ENCODE results near the gene OSTC.

The OSTC gene

DNA sequence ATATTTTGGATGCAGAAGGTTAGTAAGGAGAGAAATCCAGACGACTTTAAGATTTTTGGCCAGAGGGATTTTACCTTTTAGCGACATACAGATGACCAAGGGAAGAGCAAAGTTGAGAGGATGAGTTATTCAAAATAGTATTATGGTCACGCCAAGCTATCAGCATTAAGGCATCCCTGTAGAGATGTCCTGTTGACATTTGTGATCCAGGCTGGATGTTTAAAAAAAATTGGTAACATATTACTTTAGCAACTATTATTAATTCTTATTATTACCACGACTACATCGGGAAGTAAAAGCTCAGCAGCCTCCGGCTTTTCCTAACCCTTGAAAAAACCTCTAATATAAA lies 562 bp upstream of the OSTC start:
- DNase-seq (ENCODE audit: insufficient read length, low spot score) (no peak), FAIRE-seq (no peak)

DNA sequence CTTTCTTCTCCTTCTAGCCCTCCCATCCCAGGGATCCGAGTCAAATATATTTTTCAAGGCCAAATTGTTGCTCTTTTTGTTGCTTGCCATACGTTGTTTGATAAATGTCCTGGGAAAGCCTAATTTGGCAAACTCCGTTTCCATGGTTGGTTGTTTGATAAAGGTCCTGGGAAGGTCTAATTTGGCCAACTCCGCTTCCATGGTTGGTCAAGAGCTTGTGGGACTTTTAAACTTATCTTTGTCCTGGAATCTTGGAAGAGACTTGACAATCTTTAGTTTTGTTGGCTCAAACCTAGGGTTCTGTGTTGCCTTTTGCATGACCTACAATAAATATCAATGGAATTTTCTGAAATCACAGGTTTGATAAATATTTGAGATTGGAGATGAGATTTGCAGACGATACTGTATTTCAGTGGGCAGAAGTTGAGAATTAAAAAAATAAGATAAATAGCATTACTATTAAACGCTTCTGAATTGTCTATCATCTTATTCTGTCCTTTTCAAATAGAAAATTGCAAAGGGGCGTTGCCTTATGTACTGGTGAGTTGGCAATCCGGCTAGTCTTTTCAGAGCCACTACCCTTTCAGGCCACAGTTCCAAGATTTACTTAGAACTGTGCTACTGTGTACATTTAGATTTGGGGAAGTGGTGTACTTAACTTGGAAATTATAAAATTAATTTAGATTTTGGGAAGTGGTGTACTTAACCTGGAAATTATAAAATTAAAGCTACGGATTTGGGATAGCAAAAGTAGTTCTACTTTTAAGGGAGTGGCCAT lies 804 bp downstream of the OSTC start:
- no peak for DNase-seq (ENCODE audit: insufficient read length, low spot score)
- TF ChIP-seq, protein P1, sequence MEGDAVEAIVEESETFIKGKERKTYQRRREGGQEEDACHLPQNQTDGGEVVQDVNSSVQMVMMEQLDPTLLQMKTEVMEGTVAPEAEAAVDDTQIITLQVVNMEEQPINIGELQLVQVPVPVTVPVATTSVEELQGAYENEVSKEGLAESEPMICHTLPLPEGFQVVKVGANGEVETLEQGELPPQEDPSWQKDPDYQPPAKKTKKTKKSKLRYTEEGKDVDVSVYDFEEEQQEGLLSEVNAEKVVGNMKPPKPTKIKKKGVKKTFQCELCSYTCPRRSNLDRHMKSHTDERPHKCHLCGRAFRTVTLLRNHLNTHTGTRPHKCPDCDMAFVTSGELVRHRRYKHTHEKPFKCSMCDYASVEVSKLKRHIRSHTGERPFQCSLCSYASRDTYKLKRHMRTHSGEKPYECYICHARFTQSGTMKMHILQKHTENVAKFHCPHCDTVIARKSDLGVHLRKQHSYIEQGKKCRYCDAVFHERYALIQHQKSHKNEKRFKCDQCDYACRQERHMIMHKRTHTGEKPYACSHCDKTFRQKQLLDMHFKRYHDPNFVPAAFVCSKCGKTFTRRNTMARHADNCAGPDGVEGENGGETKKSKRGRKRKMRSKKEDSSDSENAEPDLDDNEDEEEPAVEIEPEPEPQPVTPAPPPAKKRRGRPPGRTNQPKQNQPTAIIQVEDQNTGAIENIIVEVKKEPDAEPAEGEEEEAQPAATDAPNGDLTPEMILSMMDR (IDR thresholded peaks at IDR 0.05; ENCODE audit: insufficient read depth, missing control alignments), result no peak
- FAIRE-seq, result peak; percentile 69

More for the DNA sequence above, 562 bp upstream of the OSTC start:
- TF ChIP-seq, protein P1 (IDR thresholded peaks at IDR 0.05; ENCODE audit: insufficient read depth, missing control alignments), result no peak

DNA sequence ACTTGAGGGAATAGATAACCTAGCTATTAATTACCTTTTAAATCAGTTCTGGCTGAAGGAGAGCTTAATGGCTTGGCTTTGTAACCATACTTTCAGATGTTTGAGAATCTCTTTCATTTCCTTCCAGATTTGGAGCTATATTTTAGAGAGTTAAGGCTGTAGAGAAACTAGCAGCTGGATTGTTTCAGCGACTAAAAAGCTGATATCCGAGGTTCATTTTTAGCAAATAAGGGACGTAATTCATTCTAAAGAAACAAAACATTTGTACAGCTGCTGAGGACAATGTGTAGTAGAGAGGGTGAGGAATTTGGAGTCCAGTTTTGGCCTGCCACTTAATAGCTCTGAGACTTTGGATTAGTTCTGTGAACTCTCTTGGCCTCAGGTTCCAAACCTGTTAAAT lies 12.2 kb downstream of the OSTC start:
- TF ChIP-seq, protein P1 (IDR thresholded peaks at IDR 0.05; ENCODE audit: insufficient read depth, missing control alignments), result no peak
- FAIRE-seq, result no peak

DNA sequence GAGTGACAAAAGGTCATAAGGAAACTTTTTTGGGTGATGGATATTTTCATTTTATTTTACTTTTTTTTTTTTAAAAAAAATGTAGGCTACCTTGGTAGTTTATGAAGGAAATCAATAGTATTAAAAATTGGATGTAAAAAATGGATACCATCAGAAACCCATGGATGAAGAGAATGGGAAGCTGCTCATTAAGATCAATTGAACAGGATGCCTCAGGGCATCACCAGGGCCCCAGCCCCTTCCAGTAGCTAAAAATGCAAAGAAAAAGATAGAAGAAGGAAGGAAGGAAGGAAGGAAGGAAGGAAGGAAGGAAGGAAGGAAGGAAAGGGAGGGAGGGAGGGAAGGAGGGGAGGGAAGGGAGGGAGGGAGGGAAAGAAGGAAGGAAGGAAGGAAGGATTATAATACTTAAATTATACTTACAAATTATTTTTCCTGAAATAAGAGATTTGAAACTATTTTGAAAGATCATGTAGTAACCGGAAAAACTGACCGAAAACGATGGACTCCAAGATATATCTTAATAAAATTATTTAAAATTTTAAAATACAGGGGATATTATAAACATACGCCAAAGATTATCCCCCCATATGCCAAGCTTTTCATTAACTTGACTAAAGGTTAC lies 24.1 kb downstream of the OSTC start:
- TF ChIP-seq, protein P1 (IDR thresholded peaks at IDR 0.05; ENCODE audit: insufficient read depth, missing control alignments), result no peak
- FAIRE-seq, result no peak
- DNase-seq (ENCODE audit: insufficient read length, low spot score), result no peak

More for the DNA sequence above, 12.2 kb downstream of the OSTC start:
- DNase-seq (ENCODE audit: insufficient read length, low spot score), result no peak

DNA sequence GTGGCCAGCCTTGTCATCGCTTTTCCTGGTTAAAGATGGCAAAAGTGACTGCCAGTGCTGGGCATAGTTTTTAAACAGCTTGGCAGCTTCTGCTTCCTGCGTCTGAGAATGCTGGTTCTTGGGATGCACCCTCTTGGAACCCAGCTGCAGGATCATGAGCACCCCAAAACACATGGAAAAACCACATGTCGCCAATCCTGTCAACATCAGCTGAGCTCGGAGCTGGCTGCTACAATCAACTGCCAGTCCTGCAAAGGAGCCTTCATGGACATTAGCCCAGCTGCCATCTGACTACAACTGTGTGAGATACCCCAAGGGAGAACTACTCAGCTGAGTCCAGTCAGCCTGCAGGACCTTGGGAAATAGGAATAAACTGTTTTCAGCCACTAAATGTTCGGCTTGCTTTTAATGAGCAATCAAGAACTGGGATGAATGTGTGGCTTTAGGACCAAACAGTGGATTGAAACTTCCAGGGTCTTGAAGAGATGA lies 31.0 kb downstream of the OSTC start:
- DNase-seq (ENCODE audit: insufficient read length, low spot score) (no peak), FAIRE-seq (no peak)
- TF ChIP-seq, protein P1 (IDR thresholded peaks at IDR 0.05; ENCODE audit: insufficient read depth, missing control alignments), result no peak

DNA sequence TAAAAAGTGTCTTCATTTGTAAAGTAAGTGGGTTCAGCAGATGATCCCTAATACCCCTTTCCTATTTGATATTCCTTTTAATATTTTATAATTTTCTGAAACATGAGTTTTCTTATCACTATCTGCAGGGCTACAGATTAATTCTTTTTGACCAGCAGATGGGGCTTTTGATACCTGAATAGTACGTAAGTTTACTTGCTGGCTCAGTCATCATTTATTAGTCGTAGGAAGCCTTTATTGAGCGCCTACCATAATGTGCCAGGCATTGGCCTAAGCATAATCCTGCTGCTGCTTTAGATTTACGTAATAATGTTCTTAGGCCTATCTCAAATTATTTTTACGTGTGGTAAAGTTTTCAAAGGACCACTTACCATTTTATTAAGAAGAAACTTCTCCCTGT lies 33.1 kb downstream of the OSTC start:
- no peak for FAIRE-seq
- TF ChIP-seq, protein P1 (IDR thresholded peaks at IDR 0.05; ENCODE audit: insufficient read depth, missing control alignments), result peak; percentile 42
- no peak for DNase-seq (ENCODE audit: insufficient read length, low spot score)

Measured in D721Med (cell line).